SK-N-DZ (cell line): ENCODE results near the gene RTP3. TPM values are rescaled to one million over a fixed set of nuclear protein-coding genes. Genes with fewer than 3 reads are reported as not detected.

Experiments
- DNase-seq: peaks from one replicate; pipeline ENCODE4 v3.0.0-alpha.2; 2015; ENCODE audit warnings: low spot score
- polyA plus RNA-seq, 2 experiments: library from polyadenylated mRNA; depleted of rRNA; stranded (reverse); fragments of >200 nt; gene quantifications; 2 replicates each; pipeline ENCODE4 v1.2.3, GENCODE V29; 2014

The RTP3 gene
- not detected in 2 replicates for polyA plus RNA-seq (2014; cell fraction: cytosol; rRNA removed)
- polyA plus RNA-seq (2014; cell fraction: nucleus; rRNA removed), result not detected in 2 replicates

DNA sequence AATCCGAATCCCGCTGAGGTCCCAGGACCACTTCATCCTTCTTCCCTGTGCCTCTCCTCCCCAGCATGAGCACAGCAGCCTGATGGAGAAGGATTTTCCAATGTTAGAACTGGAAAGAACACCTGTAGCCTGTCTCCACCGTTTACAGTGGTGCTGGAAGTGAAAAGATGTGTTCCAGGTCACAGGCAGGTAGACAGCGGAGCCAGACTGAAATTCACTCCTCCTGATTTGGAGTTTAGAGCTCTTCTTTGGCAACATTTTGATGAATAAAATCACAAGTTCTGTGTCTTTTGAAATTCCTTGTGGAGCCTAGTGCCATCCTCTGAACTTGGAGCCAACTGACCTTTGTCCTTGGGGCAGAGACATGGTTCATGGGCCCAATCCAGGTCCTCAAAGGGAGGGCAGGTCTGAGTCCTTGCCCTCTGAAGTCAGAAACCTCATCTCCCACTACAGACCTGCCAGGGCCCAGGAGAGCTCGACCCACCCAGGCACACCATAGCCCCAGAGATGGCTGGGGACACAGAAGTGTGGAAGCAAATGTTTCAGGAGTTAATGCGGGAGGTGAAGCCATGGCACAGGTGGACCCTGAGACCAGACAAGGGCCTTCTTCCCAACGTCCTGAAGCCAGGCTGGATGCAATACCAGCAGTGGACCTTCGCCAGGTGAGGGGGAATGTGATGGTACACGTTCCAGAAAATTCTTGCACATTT, at the start of gene RTP3:
Gene RTP3, plus strand, starts transcription at position 421 of the 710 bp plus-strand sequence. Its CDS starts 87 bp downstream, at position 508.
- DNase-seq, result no peak

- no peak for DNase-seq
These were observed 49.1 kb upstream of the RTP3 start for GRCh38 chr3:46448721-46449120.

DNA sequence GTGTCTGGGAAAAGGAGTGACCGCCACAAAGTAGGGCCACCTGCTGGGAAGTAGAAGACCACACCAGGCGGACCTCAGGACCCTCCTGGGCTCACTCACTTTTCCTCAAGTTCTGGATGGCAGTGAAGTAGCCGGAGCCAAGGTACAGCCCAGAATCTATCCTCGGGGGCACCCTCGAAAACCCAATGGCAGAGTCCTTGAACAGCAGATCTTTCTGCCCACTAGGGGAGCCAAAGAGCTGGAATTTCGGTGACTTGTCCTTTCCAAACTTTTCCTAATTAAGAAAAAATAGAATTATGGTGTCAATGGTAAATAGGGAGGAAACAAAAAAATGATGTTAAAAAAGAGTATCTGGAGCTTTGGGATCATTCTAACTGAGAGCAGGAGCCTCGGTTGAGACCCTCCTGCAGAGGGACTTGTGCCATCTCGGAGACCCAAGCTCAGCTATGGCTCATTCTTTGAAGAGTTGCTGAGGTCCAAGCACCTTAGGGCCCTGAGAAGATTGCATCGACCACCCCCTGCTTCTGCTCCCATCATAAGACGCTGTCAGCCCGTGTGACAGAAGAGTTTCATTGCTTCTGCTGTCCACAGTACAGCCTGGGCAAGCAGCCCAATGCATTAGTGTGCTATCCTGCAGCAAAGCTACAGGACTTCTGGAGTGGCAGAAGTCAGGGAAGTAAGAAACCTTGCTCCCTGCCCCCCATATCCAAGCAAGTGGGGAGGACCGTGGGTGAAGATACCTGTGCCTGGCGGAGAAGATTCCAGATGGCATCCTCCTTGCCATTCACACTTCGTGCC, 47.8 kb upstream of the RTP3 start:
- DNase-seq, result no peak

GRCh38 chr3:46453526-46454208, 44.1 kb upstream of the RTP3 start:
- DNase-seq, result no peak

GRCh38 chr3:46454209-46454595, 43.6 kb upstream of the RTP3 start:
- DNase-seq, result no peak

- no peak for DNase-seq
These were observed 43.2 kb upstream of the RTP3 start for GRCh38 chr3:46454606-46455005.

- no peak for DNase-seq
These were observed 42.3 kb upstream of the RTP3 start for GRCh38 chr3:46455231-46456115.

- no peak for DNase-seq
These were observed 41.7 kb upstream of the RTP3 start for GRCh38 chr3:46456118-46456517.

GRCh38 chr3:46460051-46460450, 37.7 kb upstream of the RTP3 start:
- DNase-seq, result no peak

DNA sequence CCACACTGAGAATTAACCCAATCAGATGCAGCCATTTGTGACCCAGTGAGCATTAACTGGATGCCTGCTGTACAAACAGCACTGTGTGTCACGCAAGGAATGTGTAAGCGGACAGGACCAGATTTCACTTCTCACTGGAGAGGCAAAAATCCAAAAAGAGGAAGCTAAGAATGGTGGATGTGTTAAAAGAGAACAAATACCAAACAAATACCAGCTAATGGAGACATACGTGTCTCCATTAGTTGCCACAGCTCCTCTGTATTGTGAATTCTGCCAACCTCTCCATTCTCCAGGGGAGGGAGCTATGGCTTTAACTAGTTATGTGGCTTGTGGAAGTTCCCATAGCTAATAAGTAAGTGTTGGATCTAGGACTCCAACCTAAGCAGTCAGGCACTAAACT, 35.7 kb upstream of the RTP3 start:
- no peak for DNase-seq

GRCh38 chr3:46462511-46462910, 35.3 kb upstream of the RTP3 start:
- no peak for DNase-seq

GRCh38 chr3:46463120-46463867, 34.5 kb upstream of the RTP3 start:
- no peak for DNase-seq

GRCh38 chr3:46463868-46464241, 33.9 kb upstream of the RTP3 start:
- DNase-seq, result no peak

DNA sequence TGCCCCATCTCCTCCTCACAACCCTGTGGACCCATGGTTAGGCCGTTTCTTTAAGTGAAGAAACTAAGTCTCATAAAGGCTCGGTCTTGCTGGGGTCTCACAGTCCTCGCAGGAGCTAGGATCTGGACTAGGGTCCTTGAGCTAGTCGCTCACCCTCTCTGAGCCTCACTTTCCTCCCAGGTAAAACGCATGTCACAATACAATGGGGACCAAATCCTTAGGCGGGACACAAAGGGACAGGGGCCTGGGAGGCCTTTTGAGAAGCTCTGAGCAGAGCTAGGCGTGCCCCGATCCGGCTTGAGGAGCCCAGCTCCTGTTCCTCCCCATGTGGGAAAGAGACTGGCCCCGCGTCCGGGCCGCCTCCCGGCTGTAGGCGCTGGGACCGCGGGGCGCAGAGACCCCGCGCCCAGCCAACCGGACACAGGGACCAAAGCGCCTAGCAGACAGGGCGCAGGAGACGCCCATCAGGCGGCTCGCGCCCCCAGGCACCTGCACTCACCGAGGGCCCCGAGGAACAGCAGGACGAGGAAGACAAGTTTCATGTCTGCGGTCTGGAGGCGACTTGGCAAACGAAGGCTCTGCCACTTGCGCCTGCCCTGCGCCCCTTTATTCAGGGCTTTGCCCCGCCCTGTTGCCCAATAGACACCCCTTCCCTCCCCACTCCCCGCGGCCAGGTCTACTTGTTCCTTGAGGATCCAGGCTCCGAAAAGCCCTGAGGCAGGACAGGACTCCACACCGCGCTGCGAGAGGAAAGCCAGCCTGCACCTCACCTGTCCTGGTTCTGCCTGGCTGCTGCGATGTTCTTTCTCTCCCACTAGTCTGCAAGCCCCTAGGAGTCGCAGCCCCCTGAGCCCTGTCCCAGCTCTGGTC, 33.2 kb upstream of the RTP3 start, which contains the start of gene LTF:
Gene LTF, minus strand, starts transcription at position 580 of the 870 bp plus-strand sequence. Its CDS starts 38 bp downstream, at position 542.
- no peak for DNase-seq

GRCh38 chr3:46465196-46465520, 32.6 kb upstream of the RTP3 start:
- DNase-seq, result no peak

DNA sequence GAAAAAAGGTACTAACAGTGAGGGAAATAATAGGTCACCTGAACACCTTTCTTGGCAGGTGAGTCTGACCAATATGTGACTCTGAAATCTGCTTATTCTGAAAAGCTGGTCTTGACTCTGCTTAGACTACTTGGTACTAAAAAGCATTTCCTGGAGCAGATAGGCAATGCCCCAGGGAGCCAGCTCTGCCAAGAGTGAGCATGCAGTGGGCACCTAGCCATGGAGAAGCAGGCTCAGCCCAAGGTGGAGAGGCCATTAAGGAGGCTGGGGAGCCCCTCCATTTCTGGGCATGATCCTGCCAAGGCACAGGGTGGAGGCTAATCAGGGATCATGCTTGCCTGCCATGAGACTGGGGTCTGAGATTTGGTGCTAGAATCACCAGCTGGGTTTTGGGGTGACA, 31.5 kb upstream of the RTP3 start:
- DNase-seq, result no peak

GRCh38 chr3:46466871-46467403, 30.8 kb upstream of the RTP3 start:
- DNase-seq, result no peak

GRCh38 chr3:46467562-46467961, 30.2 kb upstream of the RTP3 start:
- no peak for DNase-seq
